Gastroesophageal sphincter (tissue), 4 donors: Measurements from ENCODE around the gene RBFOX2. TPM values are rescaled to one million over a fixed set of nuclear protein-coding genes. Genes with fewer than 3 reads are reported as not detected.
"Not testable (repeated sequence)": the region's sequence is repeated elsewhere in the genome, so short reads cannot be mapped to it uniquely, and the experiment has no call there.

Source experiments
- ATAC-seq: fragments of 150-250 bp; one replicate; pipeline ENCODE4 v1.9.1; 2016; ENCODE audit warnings: mild to moderate bottlenecking, moderate library complexity
- H3K27ac ChIP-seq, 4 donors: fragments of 200-600 bp; sonication (generic) in 3 of 4; 1 replicate in 3 of 4; 2 replicates in 1 of 4; pipeline ENCODE4 v1.5.1; 2016 to 2019
- H3K27me3 ChIP-seq: fragments of 200-600 bp; sonication (generic); one replicate; pipeline ENCODE4 v1.5.1; 2019
- H3K36me3 ChIP-seq, 2 donors: fragments of 200-600 bp; sonication (generic); one replicate each; pipeline ENCODE4 v1.5.1; 2019; ENCODE audit warnings: control low read depth in 1 of 2
- H3K4me1 ChIP-seq, 3 donors: fragments of 200-600 bp; sonication (generic); 1 replicate in 2 of 3; 2 replicates in 1 of 3; pipeline ENCODE4 v1.5.1; 2016 to 2019; ENCODE audit warnings: control low read depth in 2 of 3
- H3K4me3 ChIP-seq, 2 donors: fragments of 200-600 bp; sonication (generic); one replicate each; pipeline ENCODE4 v1.5.1; 2019; ENCODE audit warnings: mild to moderate bottlenecking in 1 of 2, moderate library complexity in 1 of 2
- H3K9me3 ChIP-seq, 3 donors: fragments of 200-600 bp; sonication (generic); one replicate each; pipeline ENCODE4 v1.5.1; 2017 to 2019; ENCODE audit warnings: control low read depth in 2 of 3
- EP300 ChIP-seq: sonication (generic); formaldehyde crosslinking; IDR thresholded peaks from one replicate; pipeline ENCODE4 v1.6.1; 2017; ENCODE audit warnings: antibody characterized with exemption, mild to moderate bottlenecking
- POLR2A ChIP-seq, 2 donors: fragments of 450-650 bp; IDR thresholded peaks; one replicate each; pipeline ENCODE4 v1.6.1; 2017; ENCODE audit warnings: antibody characterized with exemption in 2 of 2, mild to moderate bottlenecking in 2 of 2, moderate library complexity in 1 of 2
- POLR2AphosphoS5 ChIP-seq: sonication (generic); formaldehyde crosslinking; IDR thresholded peaks from one replicate; pipeline ENCODE4 v1.6.1; 2017; ENCODE audit warnings: antibody characterized with exemption
- WGBS, 2 donors: methylation state at CpG; one replicate each; pipeline ENCODE4 v1.1.5; 2018; ENCODE audit warnings: low coverage in 1 of 2; 5-methylcytosine and 5-hydroxymethylcytosine counted together
- total RNA-seq, 4 donors: library from RNA; depleted of rRNA; stranded (reverse); fragments of >200 nt; gene quantifications; one replicate each; pipeline ENCODE4 v1.1.0, GENCODE V29; 2016
- TF ChIP-seq, protein P1 (sequence below), 4 experiments: fragments of 200-600 bp in 2 of 4; fragments of 450-650 bp in 2 of 4; sonication (generic) in 1 of 4; IDR thresholded peaks; one replicate each; pipeline ENCODE4 v1.5.1; 2017 to 2019; ENCODE audit warnings: antibody characterized with exemption in 4 of 4, mild to moderate bottlenecking in 2 of 4, moderate library complexity in 2 of 4

The RBFOX2 gene
- total RNA-seq, 4 donors from 2014 or later, result 120 to 197 (median 169) TPM

DNA sequence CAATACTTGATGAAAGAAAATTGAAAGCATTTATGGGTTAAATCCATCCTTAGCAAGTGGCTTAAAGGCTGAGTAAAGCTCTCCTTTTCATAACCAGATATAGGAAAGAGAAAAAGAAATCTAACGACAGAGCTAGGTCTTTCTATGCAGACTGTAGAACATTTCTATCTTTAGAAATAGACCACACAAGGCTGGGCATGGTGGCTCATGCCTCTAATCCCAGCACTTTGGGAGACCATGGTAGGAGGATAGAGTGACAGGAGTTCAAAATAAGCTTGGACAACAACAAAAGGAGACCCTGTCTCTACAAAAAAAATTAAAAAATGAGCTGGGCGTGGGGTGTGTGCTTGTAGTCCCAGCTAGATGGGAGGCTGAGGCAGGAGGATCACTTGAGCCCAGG lies 220.2 kb downstream of the RBFOX2 start:
- peaks cover 3 to 20% of the 10 kb centered on the region in 2 donors for H3K36me3 ChIP-seq
- no peak for TF ChIP-seq POLR2A (IDR thresholded peaks at IDR 0.05)
- TF ChIP-seq, protein P1, sequence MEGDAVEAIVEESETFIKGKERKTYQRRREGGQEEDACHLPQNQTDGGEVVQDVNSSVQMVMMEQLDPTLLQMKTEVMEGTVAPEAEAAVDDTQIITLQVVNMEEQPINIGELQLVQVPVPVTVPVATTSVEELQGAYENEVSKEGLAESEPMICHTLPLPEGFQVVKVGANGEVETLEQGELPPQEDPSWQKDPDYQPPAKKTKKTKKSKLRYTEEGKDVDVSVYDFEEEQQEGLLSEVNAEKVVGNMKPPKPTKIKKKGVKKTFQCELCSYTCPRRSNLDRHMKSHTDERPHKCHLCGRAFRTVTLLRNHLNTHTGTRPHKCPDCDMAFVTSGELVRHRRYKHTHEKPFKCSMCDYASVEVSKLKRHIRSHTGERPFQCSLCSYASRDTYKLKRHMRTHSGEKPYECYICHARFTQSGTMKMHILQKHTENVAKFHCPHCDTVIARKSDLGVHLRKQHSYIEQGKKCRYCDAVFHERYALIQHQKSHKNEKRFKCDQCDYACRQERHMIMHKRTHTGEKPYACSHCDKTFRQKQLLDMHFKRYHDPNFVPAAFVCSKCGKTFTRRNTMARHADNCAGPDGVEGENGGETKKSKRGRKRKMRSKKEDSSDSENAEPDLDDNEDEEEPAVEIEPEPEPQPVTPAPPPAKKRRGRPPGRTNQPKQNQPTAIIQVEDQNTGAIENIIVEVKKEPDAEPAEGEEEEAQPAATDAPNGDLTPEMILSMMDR (IDR thresholded peaks at IDR 0.05), result no peak
- ATAC-seq, result no peak
- WGBS, 2 donors, result 34 to 60% methylated on average over 2 of the region's 2 CpGs
- no peaks in the 10 kb centered on the region for H3K9me3 ChIP-seq
- no peak overlapping the region for H3K27ac ChIP-seq
- no peaks in the 10 kb centered on the region for H3K4me1 ChIP-seq
- no peak overlapping the region for H3K4me3 ChIP-seq
- no peaks in the 10 kb centered on the region for H3K27me3 ChIP-seq

DNA sequence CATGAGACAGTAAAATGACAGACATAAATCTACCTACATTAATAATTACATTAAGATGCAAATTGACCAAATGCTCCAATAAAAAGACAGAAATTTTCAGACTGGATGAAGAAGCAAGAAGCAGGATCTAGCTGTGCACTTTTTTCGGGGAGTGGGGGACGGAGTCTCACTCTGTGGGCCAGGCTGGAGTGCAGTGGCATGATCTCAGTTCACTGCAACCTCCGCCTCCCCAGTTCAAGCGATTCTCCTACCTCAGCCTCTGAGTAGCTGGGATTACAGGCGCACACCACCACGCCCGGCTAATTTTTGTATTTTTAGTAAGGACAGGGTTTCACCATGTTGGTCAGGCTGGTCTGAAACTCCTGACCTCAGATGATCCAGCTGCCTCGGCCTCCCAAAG lies 222.0 kb downstream of the RBFOX2 start:
- not testable (repeated sequence) for H3K27me3 ChIP-seq, H3K9me3 ChIP-seq, H3K4me3 ChIP-seq, ATAC-seq, H3K27ac ChIP-seq
- Histone ChIP-seq H3K4me1 (peaks cover 0 to 11% (median 0%) of the 10 kb centered on the region in 3 donors), H3K36me3 (peaks cover 3 to 20% of the 10 kb centered on the region in 2 donors)
- WGBS, 2 donors, result 86 to 87% methylated on average over 5 to 7 of the region's 8 CpGs

DNA sequence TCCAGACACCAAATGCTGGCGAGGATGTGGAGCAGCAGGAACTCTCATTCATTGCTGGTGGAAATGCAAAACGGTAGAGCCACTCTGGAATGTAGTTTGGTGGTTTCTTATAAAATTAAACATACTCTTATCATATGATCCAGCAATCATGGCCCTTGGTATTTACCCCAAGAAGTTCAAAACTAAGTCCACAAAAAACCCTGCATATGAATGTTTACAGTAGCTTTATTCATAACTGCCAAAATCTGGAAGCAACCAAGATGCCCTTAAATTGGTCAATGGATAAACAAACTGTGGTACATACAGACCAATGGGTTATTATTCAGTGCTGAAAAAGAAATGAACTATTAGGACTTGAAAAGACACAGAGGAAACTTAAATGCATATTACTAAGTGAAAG lies 223.2 kb downstream of the RBFOX2 start:
- H3K36me3 ChIP-seq, result peaks cover 3 to 20% of the 10 kb centered on the region in 2 donors
- H3K27me3 ChIP-seq, result no peaks in the 10 kb centered on the region
- ATAC-seq, result no peak
- no peaks in the 10 kb centered on the region for H3K9me3 ChIP-seq
- no peak overlapping the region for H3K27ac ChIP-seq
- H3K4me3 ChIP-seq, result no peak overlapping the region
- no peak for TF ChIP-seq POLR2AphosphoS5
- TF ChIP-seq POLR2A (IDR thresholded peaks at IDR 0.05), result no peak
- TF ChIP-seq EP300, result no peak
- TF ChIP-seq, protein P1 (IDR thresholded peaks at IDR 0.05), result no peak
- peaks cover 0 to 23% (median 2%) of the 10 kb centered on the region in 3 donors for H3K4me1 ChIP-seq
- WGBS, 2 donors, result 59% methylated on average over 2 of the region's 2 CpGs; no CpG with 5 or more reads in 1 of the 2 donors

DNA sequence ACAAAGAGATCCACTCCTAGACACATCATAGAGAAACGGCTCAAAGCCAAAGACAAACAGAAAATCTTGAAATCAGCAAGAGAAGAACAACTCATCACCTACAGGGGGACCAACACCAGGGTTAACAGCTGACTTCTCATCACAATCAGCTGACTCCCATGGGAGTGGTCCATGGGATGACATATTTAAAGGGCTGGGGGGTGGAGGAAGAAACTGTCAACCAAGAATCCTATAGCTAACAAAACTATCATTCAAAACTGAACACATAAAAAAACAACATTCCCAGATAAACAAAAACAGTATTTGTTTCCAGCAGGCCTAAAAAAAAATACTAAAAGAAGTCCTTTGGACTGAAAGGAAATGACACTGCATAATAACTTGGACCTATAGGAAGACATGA lies 224.2 kb downstream of the RBFOX2 start:
- Histone ChIP-seq H3K36me3 (peaks cover 3 to 17% of the 10 kb centered on the region in 2 donors), H3K4me1 (peaks cover 0 to 34% (median 7%) of the 10 kb centered on the region in 3 donors), H3K9me3 (no peaks in the 10 kb centered on the region), H3K4me3 (no peak overlapping the region), H3K27ac (no peak overlapping the region), H3K27me3 (no peaks in the 10 kb centered on the region)
- ATAC-seq, result no peak
- no peak for TF ChIP-seq POLR2A (IDR thresholded peaks at IDR 0.05)
- no peak for TF ChIP-seq EP300
- TF ChIP-seq, protein P1 (IDR thresholded peaks at IDR 0.05), result no peak
- no peak for TF ChIP-seq POLR2AphosphoS5
- WGBS, 2 donors, result 100% methylated on average over 1 of the region's 1 CpG; no CpG with 5 or more reads in 1 of the 2 donors

DNA sequence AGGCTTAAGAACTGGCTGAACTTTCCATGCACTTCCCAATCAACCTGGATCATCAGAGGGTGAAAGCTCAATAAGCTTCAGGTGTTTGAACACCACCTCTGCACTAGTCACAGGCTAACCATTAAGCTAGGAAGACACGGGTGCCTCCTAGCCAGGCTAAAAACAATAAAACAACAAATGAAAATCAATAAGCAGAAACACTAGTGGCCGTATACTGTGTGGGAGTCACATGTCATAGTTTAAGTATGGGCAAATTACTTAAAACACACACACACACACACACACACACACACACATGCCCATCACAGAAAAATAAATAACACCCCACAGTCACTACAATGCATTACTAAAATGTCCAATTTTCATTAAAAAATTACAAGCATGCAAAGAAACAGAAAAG lies 225.7 kb downstream of the RBFOX2 start:
- ATAC-seq, result no peak
- Histone ChIP-seq H3K4me3 (no peak overlapping the region), H3K27me3 (no peaks in the 10 kb centered on the region), H3K9me3 (no peaks in the 10 kb centered on the region), H3K4me1 (peaks cover 0 to 38% (median 7%) of the 10 kb centered on the region in 3 donors), H3K36me3 (peaks cover 0 to 1% of the 10 kb centered on the region in 2 donors), H3K27ac (no peak overlapping the region)
- 77 to 93% methylated on average over 2 of the region's 2 CpGs for WGBS, 2 donors
- TF ChIP-seq POLR2AphosphoS5 (no peak), EP300 (no peak), POLR2A (IDR thresholded peaks at IDR 0.05) (no peak)
- TF ChIP-seq, protein P1 (IDR thresholded peaks at IDR 0.05), result no peak

DNA sequence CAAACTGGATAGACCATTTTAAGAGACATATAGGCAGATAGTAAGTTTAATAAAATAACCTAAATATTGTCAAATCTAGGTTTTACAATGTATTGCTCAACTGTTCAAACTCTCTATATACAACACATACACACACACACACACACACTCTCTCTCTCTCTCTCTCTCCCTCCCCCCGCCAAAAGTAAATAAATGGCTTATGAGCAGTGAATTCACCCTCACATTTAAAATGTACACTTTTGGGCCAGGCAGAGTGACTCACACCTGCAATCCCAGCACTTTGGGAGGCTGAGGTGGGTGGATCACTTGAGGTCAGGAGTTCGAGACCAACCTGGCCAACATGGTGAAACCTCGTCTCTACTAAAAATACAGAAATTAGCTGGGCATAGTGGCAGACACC lies 227.3 kb downstream of the RBFOX2 start:
- H3K4me3 ChIP-seq, H3K27me3 ChIP-seq, H3K36me3 ChIP-seq, ATAC-seq, H3K9me3 ChIP-seq, H3K27ac ChIP-seq: not testable (repeated sequence)
- 82% methylated on average over 3 of the region's 3 CpGs; no CpG with 5 or more reads in 1 of the 2 donors for WGBS, 2 donors
- H3K4me1 ChIP-seq, result peaks cover 0 to 38% (median 7%) of the 10 kb centered on the region in 3 donors
